22Rv1 (cell line): ENCODE data around the gene NAPA.

Experiments used
- ZFX ChIP-seq: fragments of 450-650 bp; IDR thresholded peaks from 2 replicates; pipeline ENCODE4 v1.6.1; 2017; ENCODE audit warnings: antibody characterized with exemption, borderline replicate concordance
- TF ChIP-seq, protein P1 (sequence below): fragments of 450-650 bp; IDR thresholded peaks from 2 replicates; pipeline ENCODE4 v1.5.1; 2017; ENCODE audit warnings: mild to moderate bottlenecking

DNA sequence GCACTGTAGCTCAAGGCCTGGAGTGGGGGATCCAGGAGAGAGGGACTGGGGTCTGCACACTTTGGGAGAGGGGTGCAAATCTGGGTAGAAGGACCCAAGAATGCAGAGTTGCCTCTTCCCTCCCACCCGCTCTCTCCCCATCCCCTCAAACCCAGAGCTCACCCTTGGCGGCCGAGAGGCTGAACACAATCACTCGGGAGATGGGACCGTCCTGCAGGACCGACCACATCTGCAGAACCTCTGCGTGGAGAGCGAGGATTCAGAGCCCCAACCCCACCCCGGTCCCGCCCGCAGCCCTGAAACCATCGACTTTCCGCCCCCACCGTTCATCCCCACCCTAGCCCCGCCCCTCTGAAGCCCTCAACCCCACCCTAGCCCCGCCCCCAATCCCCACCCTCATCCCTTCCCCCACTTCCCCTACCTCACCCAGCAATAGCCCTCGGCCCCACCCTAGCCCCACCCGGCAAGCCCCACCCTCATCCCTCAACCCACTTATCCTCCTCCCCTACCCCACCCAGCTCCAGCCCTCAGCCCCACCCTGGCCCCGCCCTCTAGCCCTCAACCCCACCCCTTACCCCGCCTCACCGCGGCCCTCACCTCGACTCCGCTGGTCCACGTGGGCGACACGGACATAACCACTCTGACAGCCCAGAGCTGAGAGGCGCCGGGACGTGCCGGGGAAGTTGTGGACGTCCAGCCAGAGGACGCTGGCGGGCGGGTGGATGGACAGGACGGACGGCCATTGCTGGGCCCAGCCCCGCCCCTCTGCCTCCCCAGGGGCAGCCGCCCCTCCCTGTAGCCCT lies 35.0 kb downstream of the NAPA start:
- TF ChIP-seq, protein P1, sequence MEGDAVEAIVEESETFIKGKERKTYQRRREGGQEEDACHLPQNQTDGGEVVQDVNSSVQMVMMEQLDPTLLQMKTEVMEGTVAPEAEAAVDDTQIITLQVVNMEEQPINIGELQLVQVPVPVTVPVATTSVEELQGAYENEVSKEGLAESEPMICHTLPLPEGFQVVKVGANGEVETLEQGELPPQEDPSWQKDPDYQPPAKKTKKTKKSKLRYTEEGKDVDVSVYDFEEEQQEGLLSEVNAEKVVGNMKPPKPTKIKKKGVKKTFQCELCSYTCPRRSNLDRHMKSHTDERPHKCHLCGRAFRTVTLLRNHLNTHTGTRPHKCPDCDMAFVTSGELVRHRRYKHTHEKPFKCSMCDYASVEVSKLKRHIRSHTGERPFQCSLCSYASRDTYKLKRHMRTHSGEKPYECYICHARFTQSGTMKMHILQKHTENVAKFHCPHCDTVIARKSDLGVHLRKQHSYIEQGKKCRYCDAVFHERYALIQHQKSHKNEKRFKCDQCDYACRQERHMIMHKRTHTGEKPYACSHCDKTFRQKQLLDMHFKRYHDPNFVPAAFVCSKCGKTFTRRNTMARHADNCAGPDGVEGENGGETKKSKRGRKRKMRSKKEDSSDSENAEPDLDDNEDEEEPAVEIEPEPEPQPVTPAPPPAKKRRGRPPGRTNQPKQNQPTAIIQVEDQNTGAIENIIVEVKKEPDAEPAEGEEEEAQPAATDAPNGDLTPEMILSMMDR: no peak
- no peak for TF ChIP-seq ZFX
